Muscle of leg (tissue), 11 donors: ENCODE results near the gene URI1. TPM values are rescaled to one million over a fixed set of nuclear protein-coding genes. Genes with fewer than 3 reads are reported as not detected.
"Not testable (repeated sequence)": the region's sequence is repeated elsewhere in the genome, so short reads cannot be mapped to it uniquely, and the experiment has no call there.

Source experiments
- DNase-seq: peaks from one replicate; pipeline ENCODE4 v3.0.0; 2013
- H3K27ac ChIP-seq: one replicate; pipeline ENCODE4 v1.5.1; 2013; ENCODE audit warnings: mild to moderate bottlenecking, low read length, control low read depth
- H3K27me3 ChIP-seq: one replicate; pipeline ENCODE4 v1.6.1; 2013; ENCODE audit warnings: low read length; ENCODE audit not compliant: control insufficient read depth, insufficient read depth
- H3K36me3 ChIP-seq: one replicate; pipeline ENCODE4 v1.6.1; 2013; ENCODE audit warnings: low read length; ENCODE audit not compliant: control insufficient read depth, insufficient read depth
- H3K4me1 ChIP-seq: one replicate; pipeline ENCODE4 v1.6.1; 2013; ENCODE audit warnings: low read length; ENCODE audit not compliant: control insufficient read depth, insufficient read depth
- H3K4me3 ChIP-seq: one replicate; pipeline ENCODE4 v1.5.1; 2013; ENCODE audit warnings: low read length, control low read depth
- H3K9me3 ChIP-seq: replicated peaks from 2 replicates; pipeline ENCODE4 v1.6.1; 2013; ENCODE audit warnings: low read depth, low read length; ENCODE audit not compliant: control insufficient read depth
- WGBS: methylation state at CpG from one replicate; pipeline ENCODE4 v1.1.5; 2013; ENCODE audit warnings: missing lambda C conversion rate; ENCODE audit not compliant: insufficient coverage; 5-methylcytosine and 5-hydroxymethylcytosine counted together
- polyA plus RNA-seq, 8 donors: library from polyadenylated mRNA; unstranded; fragments of 120-200 nt; gene quantifications; one replicate each; pipeline versions ENCODE4 v1.2.1 to v1.2.3, GENCODE V29; 2013; ENCODE audit warnings: inconsistent platforms in 1 of 8, low replicate concordance in 1 of 8; ENCODE audit not compliant: insufficient read length in 8 of 8, insufficient read depth in 1 of 8
- total RNA-seq: library from RNA; stranded (reverse); fragments of 120-200 nt; gene quantifications from one replicate; pipeline ENCODE4 v1.2.4, GENCODE V29; 2013

Gene URI1
- total and polyA plus RNA-seq, 9 donors = 58.2 to 88.1 (median 73.5) TPM

DNA sequence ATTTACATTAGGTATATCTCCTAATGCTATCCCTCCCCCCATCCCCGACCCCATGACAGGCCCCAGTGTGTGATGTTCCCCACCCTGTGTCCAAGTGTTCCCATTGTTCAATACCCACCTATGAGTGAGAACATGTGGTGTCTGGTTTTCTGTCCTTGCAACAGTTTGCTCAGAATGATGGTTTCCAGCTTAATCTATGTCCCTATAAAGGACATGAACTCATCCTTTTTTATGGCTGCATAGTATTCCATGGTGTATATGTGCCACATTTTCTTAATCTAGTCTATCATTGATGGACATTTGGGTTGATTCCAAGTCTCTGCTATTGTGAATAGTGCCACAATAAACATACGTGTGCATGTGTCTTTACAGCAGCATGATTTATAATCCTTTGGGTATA, 26.2 kb upstream of the URI1 start:
- not testable (repeated sequence) for H3K4me3 ChIP-seq, H3K27ac ChIP-seq, DNase-seq, H3K9me3 ChIP-seq, H3K27me3 ChIP-seq, H3K36me3 ChIP-seq, H3K4me1 ChIP-seq
- WGBS = 80% methylated on average over 1 of the region's 2 CpGs

DNA sequence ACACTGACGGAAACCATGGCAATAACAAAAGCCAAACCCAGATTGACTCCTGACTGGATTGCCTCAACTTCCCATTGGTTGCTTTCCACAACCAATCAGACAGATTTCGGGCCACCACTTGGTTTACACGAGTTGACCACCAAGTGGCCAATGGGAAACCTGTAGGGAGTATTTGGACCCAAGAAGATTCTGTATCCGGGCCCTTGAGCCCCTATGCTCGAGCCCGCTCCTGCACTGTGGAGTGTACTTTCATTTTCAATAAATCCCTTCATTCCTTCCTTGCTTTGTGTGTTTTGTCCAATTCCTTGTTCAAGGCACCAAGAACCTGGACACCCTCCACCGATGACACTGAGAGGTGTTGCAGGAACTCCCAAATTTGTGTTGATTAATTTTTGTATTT, 24.1 kb upstream of the URI1 start:
- no peak for DNase-seq
- no peaks in the 10 kb centered on the region for H3K4me1 ChIP-seq
- WGBS = 76% methylated on average over 3 of the region's 7 CpGs
- no peak overlapping the region for H3K27ac ChIP-seq
- H3K36me3 ChIP-seq = no peaks in the 10 kb centered on the region
- H3K27me3 ChIP-seq = no peaks in the 10 kb centered on the region
- H3K9me3 ChIP-seq = no peaks in the 10 kb centered on the region
- no peak overlapping the region for H3K4me3 ChIP-seq

DNA sequence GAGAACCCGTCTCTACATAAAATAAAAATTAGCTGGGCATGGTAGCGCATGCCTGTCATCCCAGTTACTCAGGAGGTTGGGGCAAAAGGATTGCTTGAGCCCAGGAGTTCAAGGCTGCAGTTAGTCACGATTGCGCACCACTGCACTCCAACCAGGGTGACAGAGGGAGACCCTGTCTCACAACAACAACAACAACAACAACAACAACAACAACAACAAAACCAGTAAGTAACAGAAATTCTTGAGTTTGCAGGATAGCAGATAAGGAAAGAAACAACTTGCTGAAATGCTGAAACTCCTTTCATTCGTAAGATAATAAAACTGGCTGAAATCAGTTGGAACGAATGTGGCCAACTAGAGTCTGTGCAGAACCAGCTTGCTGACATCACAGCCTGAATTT, 23.1 kb upstream of the URI1 start:
- H3K27ac ChIP-seq = no peak overlapping the region
- H3K27me3 ChIP-seq = no peaks in the 10 kb centered on the region
- WGBS = 67% methylated on average over 1 of the region's 6 CpGs
- no peak overlapping the region for H3K4me3 ChIP-seq
- no peak for DNase-seq
- H3K9me3 ChIP-seq = no peaks in the 10 kb centered on the region
- no peaks in the 10 kb centered on the region for H3K36me3 ChIP-seq
- no peaks in the 10 kb centered on the region for H3K4me1 ChIP-seq

DNA sequence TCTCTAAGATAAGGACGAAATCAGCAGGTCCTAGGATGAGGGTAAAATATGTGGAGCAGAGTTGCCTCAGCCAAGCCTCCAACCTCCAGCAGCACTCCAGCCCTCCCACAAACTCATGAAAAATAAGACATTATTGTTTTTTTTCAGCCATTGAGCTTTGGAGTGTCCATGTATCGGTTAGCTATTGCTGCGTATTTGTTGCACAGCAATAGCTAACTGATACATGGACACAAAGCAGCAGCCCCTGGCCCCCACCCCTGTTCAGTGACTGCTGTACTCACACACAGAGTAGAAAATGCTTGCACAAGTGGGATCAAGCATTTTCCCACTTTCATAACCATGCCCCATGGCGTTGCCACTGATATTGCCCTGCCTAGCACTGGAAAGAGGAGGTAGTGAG, 19.1 kb upstream of the URI1 start:
- no peaks in the 10 kb centered on the region for H3K27me3 ChIP-seq
- H3K4me1 ChIP-seq = no peaks in the 10 kb centered on the region
- no peak overlapping the region for H3K27ac ChIP-seq
- 86% methylated on average over 1 of the region's 4 CpGs for WGBS
- no peaks in the 10 kb centered on the region for H3K36me3 ChIP-seq
- no peaks in the 10 kb centered on the region for H3K9me3 ChIP-seq
- no peak for DNase-seq
- no peak overlapping the region for H3K4me3 ChIP-seq

DNA sequence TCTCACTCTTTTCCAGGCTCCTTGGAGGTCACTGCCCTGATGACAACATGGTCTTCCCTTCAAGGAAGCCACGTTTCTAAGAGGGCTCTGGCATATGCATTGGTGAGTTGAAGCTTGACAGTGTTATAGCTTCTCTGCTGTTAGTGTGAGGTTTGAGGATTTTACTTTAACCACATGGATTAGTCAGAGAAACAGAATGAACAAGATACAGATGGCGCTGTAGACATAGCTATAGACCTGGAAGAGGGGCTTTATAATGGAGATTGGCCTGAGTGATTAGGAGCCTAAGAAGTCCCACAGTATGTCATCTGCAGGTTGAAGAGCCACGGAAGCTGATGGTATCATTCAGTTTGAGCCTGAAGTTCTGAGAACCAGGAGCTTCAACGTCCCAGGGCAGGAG, 18.4 kb upstream of the URI1 start:
- H3K4me1 ChIP-seq = no peaks in the 10 kb centered on the region
- H3K27me3 ChIP-seq = no peaks in the 10 kb centered on the region
- no peaks in the 10 kb centered on the region for H3K36me3 ChIP-seq
- no peak overlapping the region for H3K4me3 ChIP-seq
- no peaks in the 10 kb centered on the region for H3K9me3 ChIP-seq
- DNase-seq = no peak
- 71% methylated on average over 4 of the region's 4 CpGs for WGBS
- no peak overlapping the region for H3K27ac ChIP-seq

DNA sequence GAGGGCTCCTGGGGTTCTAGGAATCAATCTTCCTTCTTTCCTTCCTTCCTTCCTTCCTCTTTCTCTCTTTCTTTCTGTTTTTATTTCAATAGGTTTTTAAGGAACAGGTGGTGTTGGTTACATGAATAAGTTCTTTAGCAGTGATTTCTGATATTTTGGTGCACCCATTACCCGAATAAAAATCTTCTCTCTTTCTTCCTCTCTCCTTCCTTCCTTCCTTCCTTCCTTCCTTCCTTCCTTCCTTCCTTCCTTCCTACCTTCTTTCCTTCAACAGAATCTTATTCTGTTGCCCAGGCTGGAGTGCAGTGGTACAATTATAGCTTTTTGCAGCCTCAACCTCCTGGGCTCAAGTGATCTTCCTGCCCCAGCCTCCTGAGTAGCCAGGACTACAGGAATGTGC, 16.0 kb upstream of the URI1 start:
- DNase-seq = no peak
- no peaks in the 10 kb centered on the region for H3K27me3 ChIP-seq
- no CpG with 5 or more reads among the region's 1 CpG for WGBS

DNA sequence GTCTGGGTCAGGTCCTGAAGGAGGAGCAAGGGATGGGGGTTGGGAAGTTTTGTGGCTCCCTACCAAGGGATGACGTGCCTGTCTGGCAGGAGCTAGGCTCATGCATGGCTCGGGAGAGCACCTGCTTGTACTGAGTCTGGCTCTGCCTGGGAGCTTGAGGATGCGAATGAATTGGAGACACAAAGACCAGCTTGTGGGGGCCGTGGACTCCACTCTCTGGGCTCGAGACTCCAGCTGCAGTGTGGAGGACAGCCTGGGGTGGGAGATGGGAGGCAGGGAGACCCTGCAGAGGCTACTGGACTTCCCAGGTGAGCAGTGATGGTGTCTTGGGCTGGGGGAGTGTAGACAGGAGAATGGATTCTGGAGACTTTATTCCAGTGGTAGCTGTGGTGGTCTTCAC, 15.2 kb upstream of the URI1 start:
- 64% methylated on average over 5 of the region's 5 CpGs for WGBS
- H3K9me3 ChIP-seq = no peaks in the 10 kb centered on the region
- no peak for DNase-seq
- H3K27me3 ChIP-seq = no peaks in the 10 kb centered on the region
- no peak overlapping the region for H3K4me3 ChIP-seq
- H3K4me1 ChIP-seq = no peaks in the 10 kb centered on the region
- no peaks in the 10 kb centered on the region for H3K36me3 ChIP-seq
- no peak overlapping the region for H3K27ac ChIP-seq

More for the DNA sequence above, 16.0 kb upstream of the URI1 start:
- Histone ChIP-seq H3K27ac (no peak overlapping the region), H3K36me3 (no peaks in the 10 kb centered on the region), H3K9me3 (no peaks in the 10 kb centered on the region), H3K4me3 (no peak overlapping the region), H3K4me1 (no peaks in the 10 kb centered on the region)

DNA sequence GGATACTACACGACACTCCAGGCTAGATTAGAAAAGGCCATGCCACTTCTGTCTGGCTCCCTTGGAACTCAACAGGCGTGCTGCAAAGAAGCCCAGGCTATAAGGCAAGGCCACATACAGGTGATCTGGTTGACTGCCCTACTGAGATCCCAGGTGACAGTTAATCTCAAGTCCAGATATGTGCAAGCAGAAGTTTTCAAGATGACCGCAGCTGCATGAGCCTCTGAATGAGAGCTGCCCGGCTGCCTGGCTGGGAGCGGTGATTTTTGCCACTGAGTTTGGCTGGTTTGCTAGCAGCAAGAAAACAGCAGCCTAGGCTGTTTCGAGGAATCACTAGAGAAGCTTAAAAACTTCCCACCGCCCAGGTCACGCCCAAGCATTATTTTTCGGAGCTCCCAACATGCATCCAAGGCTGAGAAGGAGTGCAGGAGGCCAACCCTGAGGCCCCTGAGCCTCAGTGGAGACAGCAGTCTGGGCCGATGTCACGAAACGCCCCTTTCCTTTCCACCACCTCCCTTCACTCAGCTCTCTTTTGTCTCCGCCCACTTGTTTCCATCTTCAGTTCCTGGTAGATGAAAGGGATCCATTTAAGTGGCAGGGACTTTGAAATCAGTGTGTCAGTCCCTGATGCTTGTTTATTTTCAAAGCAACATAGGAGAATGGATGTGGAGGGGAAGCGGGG, 14.0 kb upstream of the URI1 start:
- no peak overlapping the region for H3K27ac ChIP-seq
- H3K9me3 ChIP-seq = no peaks in the 10 kb centered on the region
- H3K36me3 ChIP-seq = no peaks in the 10 kb centered on the region
- no peak overlapping the region for H3K4me3 ChIP-seq
- peak; percentile 40 for DNase-seq
- H3K4me1 ChIP-seq = no peaks in the 10 kb centered on the region
- 46% methylated on average over 9 of the region's 14 CpGs for WGBS
- H3K27me3 ChIP-seq = no peaks in the 10 kb centered on the region

DNA sequence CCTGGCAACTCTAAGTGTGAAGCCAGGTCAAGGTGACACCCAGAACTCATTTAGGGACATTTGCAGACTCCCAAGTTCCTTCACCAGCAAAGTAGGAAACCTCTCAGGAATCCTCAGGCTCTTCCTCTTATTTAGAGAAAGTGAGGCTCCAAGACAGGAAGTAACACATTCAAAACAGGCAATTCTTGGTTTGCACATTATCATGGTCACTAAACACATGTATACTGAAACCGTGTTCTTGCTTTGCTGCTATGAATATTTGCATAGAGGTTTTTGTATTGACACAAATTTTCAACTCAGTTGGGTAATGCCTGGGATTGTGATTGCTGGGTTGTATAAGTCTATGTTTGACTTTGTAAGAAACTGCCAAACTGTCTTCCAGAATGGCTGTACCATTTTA, 13.2 kb upstream of the URI1 start:
- Histone ChIP-seq H3K27me3 (no peaks in the 10 kb centered on the region), H3K36me3 (no peaks in the 10 kb centered on the region), H3K9me3 (no peaks in the 10 kb centered on the region), H3K27ac (no peak overlapping the region), H3K4me1 (no peaks in the 10 kb centered on the region), H3K4me3 (no peak overlapping the region)
- no CpG with 5 or more reads among the region's 1 CpG for WGBS
- DNase-seq = no peak

DNA sequence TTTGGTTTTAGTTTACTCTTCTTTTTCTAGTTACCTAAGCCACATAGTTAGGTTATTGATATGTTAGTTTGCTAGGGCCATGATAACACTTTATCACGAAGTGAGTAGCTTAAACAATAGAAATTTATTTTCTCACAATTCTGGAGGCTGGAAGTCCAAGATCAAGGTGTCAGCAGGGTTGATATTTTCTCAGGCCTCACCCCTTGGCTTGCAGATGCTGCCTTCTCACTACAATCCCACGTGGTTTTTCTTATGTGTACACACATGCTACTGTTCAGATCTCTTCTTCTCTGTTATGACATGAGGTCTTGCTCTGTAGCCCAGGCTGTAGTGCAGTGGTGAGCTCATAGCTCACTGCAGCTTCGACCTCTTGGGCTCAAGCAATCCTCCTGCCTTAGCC, 7.8 kb upstream of the URI1 start:
- no peaks in the 10 kb centered on the region for H3K36me3 ChIP-seq
- H3K27ac ChIP-seq = no peak overlapping the region
- peaks cover 12% of the 10 kb centered on the region for H3K9me3 ChIP-seq
- H3K27me3 ChIP-seq = no peaks in the 10 kb centered on the region
- no peak for DNase-seq
- H3K4me1 ChIP-seq = no peaks in the 10 kb centered on the region
- H3K4me3 ChIP-seq = no peak overlapping the region
- WGBS = no CpG with 5 or more reads among the region's 3 CpGs

DNA sequence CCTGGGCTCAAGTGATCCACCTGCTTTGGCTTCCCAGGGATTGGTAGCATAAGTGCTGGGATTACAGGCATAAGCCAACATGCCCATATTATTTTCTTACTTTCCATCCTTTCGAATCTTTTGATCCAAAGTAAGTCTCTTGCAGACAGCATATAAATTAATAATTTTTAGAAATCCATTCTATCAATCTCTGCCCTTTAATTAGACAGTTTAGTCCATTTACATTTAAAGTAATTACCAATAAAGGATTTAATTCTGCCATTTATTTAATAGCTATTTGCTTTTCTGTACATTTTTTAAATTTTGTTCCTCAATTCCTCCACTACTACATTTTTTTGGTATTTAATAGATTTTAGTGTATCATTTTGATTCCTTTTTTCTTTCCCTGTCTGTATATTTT, 7.3 kb upstream of the URI1 start:
- no peaks in the 10 kb centered on the region for H3K36me3 ChIP-seq
- no peaks in the 10 kb centered on the region for H3K27me3 ChIP-seq
- DNase-seq = no peak

More for the DNA sequence above, 7.3 kb upstream of the URI1 start:
- Histone ChIP-seq H3K9me3 (peaks cover 12% of the 10 kb centered on the region), H3K27ac (no peak overlapping the region), H3K4me1 (no peaks in the 10 kb centered on the region), H3K4me3 (no peak overlapping the region)
- no CpG with 5 or more reads among the region's 1 CpG for WGBS
